Renal cortical epithelial cell (primary cell): ENCODE measurements around the gene MAP3K1. TPM values are rescaled to one million over a fixed set of nuclear protein-coding genes. Genes with fewer than 3 reads are reported as not detected.

ENCODE experiments used
- DNase-seq: peaks from one replicate; pipeline ENCODE4 v3.0.0-alpha.2; 2011; ENCODE audit warnings: low read depth
- total RNA-seq: library from RNA; depleted of rRNA; stranded (reverse); fragments of >200 nt; gene quantifications from 2 replicates; pipeline ENCODE4 v1.2.3, GENCODE V29; 2014

The MAP3K1 gene
- total RNA-seq, 1 donor from 2014 or later, result 67.5 TPM

DNA sequence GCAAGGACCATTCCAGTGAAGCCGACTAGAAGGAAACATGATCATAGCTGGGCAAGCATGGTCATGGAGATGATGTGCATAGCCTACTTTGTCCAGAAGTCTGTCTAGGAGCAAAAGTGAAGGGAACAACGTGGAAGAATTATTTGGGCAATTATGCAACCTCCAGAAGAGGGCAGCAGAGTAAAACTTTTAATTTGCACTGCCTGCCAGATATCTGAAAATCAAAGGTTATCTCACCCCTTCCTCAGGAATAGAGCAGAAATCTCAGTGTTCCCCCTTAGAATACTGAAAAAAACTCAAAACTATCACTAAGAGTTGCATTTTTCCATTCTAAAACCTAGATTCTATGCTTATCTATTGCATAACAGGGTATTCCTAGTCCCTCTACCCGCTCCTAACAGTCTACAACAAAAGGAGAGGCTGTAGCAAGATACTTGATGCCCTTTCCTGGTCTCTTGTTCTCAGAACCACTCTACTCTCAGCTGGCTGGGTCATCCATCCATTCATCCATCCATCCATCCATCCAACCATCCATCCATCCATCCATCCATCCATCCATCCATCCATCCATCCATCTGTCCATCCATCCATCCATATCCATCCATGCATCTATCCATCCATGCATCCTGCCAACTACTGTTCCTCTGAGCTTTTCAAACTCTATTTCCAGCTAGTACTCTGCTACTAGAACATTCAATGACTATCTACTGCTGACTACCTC lies 85.7 kb downstream of the MAP3K1 start:
- DNase-seq, result peak; percentile 40

DNA sequence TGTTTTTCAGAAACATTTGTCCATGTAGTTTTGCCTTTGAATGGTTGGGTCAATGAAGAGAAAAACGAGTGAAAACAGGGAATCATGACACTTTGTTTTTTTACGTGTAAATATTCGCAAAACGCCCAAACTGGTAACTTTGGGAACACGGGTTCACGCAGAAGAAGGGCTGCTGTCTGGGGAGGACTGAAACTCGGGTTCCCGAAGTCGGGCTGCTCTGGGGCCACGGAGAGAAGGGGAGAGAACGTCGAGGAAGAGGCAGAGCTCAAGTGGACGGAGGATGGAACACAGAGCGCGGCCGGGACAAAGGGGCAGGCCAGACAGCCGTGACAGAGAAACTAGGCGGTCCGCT lies 93.6 kb downstream of the MAP3K1 start:
- DNase-seq, result no peak

DNA sequence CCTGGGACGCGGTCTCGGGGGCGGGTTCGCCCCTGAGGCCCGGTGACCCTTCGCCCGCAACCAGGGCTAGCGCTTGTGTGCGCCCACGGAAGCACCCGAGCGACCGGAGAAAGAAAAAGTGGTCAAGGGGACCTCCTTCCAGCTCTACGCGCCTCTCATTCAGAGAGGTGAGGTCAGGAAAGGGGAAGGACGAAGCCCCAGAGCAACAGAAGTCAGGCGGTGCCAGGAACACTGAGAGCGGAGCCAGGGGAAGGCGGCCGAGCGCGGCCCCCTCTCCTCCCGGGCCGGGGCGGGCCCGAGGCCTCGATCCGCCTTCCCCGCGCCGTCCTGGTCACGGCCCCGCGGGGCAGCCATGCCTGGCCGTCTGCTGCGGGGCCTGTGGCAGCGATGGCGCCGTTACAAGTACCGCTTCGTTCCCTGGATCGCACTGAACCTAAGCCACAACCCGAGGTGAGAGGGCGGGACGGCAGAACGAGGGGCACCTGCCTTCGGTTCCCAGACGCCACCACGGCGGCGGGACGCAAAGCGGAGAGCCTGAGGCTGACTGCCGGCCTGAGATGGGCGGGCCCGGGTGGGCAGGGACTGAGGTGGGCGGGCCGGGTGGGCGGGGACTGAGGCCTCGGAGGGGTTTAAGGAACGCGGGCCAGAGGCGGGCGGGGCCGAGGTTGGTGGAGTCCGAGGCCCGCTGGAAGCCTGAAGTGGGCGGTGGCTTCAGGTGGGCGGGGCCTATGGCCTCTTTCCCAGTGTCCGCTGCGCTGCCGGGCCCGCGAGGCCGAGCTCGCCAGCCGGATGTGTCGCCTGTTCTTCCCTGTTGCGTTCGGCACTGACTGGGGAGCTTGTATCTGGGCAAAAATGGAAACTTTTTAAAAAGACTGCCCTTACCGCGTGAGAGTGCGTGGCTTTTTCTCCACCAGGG lies 94.2 kb downstream of the MAP3K1 start, which contains the start of gene SETD9:
Gene SETD9, plus strand, starts transcription at position 303 of the 916 bp plus-strand sequence. Its CDS starts 50 bp downstream, at position 353.
- DNase-seq, result peak; percentile 87

DNA sequence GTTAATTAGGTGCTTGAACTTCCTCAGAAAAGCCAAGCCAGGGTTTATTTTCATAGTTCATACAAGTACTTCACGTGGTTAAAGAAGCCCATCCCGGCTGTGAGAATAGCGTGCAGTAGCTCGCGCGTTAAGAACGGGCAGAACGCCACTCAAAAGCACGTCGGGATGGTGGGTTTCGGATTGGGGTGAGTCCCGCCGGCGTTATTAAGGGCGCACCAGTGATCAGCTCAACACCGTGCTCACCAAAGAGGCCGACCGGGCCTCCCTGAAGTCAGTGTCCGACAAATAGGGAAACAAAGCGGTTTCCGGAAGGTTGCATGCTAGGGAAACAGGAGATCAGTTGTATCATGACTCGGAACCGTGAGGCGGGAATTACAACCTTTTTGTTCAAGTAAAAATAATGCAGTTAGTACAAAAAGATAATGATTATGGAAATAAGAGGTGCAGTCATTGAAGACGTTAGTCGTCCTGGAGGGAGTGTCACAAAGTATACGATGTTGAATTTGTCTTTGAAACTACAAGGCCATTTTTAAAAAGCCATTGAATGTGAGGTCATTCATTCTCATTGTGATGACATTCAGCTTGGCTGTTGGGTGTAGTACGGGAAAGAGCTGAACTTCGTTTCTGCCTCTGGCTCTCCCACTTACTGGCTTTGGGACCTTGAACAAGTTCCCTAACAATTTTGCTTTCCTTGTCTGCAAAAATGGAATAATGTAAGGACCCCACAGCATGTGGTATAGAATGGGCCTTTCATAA lies 95.0 kb downstream of the MAP3K1 start:
- DNase-seq, result no peak

DNA sequence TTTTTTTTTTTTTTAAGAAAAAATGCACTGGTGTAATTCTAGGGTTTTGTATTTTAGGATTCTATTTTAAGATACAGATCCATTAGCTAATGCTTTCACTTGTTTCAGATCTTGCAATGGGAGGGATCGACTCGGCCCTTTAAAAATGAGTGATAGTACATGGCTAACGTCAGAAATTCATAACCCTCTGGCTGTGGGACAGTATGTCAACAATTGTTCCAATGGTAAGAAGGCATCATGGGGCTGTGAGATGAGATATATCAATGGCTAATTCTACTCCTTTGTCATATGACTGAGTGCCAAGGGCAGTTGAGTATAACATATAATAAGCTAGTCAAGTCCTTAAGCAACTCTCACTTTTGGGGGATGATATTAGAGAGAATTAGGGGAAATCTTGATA lies 98.4 kb downstream of the MAP3K1 start:
- no peak for DNase-seq

DNA sequence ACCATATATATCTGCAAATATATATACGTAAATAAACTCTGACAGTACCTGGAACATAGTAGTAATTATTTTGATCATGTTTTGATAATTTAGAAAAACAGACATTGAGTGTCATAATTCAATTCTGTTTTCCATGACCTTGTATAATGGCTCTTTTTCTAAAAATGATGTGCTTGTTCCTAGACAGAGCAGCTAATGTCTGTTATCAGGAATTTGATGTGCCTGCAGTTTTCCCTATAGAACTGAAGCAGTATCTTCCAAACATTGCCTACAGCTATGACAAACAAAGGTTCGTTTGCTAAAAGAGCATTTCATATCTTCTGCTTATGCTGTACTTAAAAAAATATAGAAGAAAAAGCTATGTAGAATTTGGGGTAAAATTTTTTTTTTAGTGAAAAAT lies 99.3 kb downstream of the MAP3K1 start:
- no peak for DNase-seq

DNA sequence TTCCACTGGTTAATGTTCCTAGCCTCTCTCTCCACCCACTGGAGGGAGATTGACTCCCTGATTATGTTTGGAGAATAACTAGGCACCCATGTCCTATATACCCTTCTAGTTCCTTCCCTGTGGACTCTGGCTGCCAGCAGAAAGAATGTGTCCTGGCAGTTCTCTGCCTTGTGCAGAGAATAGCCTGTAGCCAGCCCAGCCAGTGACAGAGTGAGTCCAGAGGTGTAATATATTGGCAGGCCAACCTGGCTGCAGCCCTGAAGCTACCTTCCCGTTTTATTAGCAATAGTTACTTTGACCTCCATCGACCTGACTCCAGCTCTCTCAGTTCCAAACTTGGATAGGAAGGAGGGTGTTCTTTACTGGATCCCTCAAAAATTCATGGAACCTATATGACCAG lies 102.2 kb downstream of the MAP3K1 start:
- DNase-seq, result no peak

DNA sequence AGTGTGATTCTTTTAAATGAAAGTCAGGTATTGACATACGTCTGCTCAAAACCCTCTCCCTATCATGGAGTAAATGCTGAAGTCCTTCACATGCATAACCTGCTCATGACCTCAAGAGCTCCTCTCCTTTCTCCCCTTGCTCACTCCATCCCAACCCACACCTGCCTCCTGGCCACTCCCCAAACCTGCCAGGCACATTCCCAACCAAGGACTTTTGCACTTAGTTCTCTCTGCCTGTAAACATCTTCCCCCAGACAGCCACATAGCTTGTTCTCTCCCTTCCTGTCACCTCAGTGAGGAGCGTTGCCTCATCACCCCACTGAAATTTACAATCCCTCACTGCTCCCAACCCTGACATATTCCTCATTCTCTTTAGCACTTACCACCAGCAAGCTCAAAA lies 102.7 kb downstream of the MAP3K1 start:
- DNase-seq, result no peak

DNA sequence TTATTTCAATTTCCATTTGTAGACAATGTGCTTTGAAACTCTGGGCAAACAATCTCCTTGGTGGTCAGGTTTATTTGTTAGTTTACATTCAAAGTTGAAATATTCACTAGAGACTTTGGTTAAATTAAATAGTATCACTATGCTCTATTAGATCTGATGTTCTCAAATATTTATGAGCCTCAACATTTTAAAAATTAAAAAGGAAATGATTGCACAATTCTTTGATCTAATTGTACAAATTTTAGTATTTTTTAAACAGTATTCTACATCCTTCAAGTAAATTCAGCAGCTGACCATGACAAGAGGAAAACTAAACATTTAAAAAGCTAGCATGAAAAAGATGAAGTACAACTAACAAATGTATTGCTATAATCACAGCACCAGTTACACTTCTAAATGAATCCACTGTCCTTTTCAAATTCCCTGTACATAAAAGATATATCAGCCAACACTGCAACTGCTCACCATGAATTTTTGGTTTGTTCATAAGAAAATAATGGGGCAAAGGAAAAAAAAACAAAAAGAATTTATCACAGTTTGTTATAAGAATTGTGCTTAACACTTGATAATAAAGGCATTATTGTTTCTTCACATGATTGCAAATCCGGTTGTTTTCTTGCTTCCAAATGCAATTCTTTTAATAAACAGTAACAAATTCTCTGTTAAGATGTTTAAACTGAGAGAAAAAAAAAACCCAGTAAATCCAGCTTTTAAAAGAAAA lies 104.8 kb downstream of the MAP3K1 start:
- no peak for DNase-seq

DNA sequence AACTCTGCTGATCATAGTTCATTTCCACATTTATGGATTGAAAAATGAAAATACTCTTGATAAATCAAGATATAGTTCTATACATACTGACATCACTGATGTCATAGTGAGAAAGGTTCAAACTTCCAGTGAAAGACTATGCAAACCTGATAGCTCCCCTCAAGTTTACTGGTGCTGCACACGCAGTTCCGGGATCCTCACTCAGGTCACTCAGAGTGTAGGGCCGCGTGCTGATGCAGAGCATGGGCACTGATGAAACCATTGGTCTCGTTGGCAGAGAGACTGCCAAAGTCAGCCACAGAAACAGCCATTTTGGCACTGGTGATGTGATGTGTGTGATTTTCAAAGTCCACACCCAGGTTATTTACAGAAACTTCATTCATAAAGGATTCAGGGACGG lies 107.6 kb downstream of the MAP3K1 start:
- no peak for DNase-seq

DNA sequence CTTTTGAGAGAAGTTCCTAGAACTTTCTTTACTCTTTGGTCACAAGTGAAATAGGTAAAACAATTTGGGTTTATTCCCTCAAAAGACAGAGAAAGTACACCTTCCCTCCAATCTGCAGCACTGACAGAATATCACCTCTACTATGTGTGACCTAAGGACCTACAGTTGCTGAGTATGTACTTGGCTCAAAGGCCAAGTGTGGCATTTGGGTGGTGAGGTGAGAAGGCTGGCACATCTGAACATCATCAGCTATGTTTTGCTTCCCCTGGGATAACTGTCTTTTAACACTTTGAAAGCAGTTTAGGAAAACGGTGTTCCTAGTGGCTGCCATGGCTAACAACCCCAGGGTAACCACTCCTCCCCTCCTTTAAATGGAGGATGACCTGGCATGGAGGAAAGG lies 119.0 kb downstream of the MAP3K1 start:
- DNase-seq, result no peak

DNA sequence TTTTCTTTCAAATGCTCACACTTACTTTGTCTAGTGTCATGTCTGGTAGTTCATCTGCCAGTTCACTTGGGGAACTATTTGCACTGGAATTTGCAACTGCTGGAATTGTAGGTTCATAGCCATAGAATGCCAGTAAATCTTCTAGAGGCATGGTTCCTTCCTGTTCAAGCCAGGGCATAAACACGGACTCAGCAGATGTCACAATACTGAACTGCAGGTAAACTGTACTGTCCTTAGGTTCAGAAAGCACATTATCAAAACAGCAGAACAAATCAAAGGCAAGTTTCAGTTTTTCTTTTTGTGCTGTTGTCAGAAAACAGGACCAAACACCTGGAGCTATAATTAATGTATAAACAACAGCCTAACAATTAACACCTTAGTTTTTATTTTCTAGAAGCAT lies 123.5 kb downstream of the MAP3K1 start:
- no peak for DNase-seq

DNA sequence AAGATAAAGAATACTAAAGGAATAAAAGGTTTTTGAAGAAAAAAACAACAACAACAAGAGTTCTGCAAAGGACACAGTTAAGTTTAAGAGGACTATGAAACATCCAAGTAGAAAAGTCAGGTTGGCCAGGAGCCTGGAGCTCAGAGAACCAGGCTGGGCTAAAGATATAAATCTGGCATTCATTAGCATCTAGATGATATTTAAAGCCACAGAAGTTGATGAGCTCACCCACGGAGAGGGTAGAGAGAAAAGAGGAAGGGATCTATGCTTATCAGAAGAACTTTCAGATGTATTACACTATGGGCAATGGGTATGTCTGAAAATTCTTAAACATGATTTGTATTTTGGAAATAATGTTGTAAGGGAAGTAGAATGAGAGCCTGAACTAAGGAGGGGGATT lies 126.6 kb downstream of the MAP3K1 start:
- DNase-seq, result no peak

Other genes starting within 250 kb of the MAP3K1 start
- gene SETD9, start 94.0 kb downstream of the MAP3K1 start, total RNA-seq, result 16.3 and 31.3 TPM in 2 replicates
- gene MIER3, start 136.6 kb downstream of the MAP3K1 start, total RNA-seq, result 28.5 and 43.5 TPM in 2 replicates